NCI-H1105 (cell line): ENCODE measurements around the gene MAGEH1.

Source experiments
- DNase-seq: peaks from one replicate; lab custom pipeline; 2025; lab: John Stamatoyannopoulos, UW

Gene MAGEH1

GRCh38 chrX:55490974-55491373 lies 39.0 kb downstream of the MAGEH1 start:
- no peak for DNase-seq
